SK-N-SH (cell line): ENCODE measurements around the gene WASL. TPM values are rescaled to one million over a fixed set of nuclear protein-coding genes. Genes with fewer than 3 reads are reported as not detected.

Experiments used
- CTCF ChIA-PET: fragments of 300-600, 350-600 bp; formaldehyde crosslinking; extraction: SDS; loops from one replicate; lab custom pipeline; 2021; lab: Yijun Ruan, JAX
- POLR2A ChIA-PET: fragments of 350-600 bp; sonication (Branson Sonifier 250); formaldehyde crosslinking; extraction: SDS; loops from one replicate; lab custom pipeline; 2020; ENCODE audit warnings: antibody characterized with exemption, inconsistent platforms; lab: Yijun Ruan, JAX
- DNase-seq: peaks from one replicate; pipeline ENCODE4 v3.0.0; 2012
- H2AFZ ChIP-seq: fragments of 200-600 bp; sonication (generic); 2 replicates; pipeline ENCODE4 v1.8.1; 2016; ENCODE audit warnings: antibody characterized with exemption, mild to moderate bottlenecking, low read depth
- H3F3A ChIP-seq: fragments of 200-600 bp; sonication (generic); replicated peaks from 2 replicates; pipeline ENCODE3; 2016; ENCODE audit warnings: antibody characterized with exemption, mild to moderate bottlenecking; ENCODE audit not compliant: insufficient read depth
- H3K27ac ChIP-seq, 2 experiments: fragments of 200-500 bp in 1 of 2; fragments of 200-600 bp in 1 of 2; sonication (Bioruptor generic) in 1 of 2; sonication (generic), shearing (Covaris generic) in 1 of 2; 2 replicates each; pipeline versions ENCODE4 v1.5.1 to v1.6.1; 2014 to 2016; ENCODE audit warnings: low read depth in 2 of 2, inconsistent platforms in 1 of 2, low read length in 1 of 2, mild to moderate bottlenecking in 1 of 2, mixed read lengths in 1 of 2
- H3K27me3 ChIP-seq: fragments of 200-600 bp; sonication (generic), shearing (Covaris generic); 2 replicates; pipeline ENCODE4 v1.6.1; 2016; ENCODE audit warnings: mixed run types; ENCODE audit not compliant: insufficient read depth
- H3K36me3 ChIP-seq, 2 experiments: fragments of 200-500 bp in 1 of 2; fragments of 200-600 bp in 1 of 2; sonication (Bioruptor generic) in 1 of 2; sonication (generic) in 1 of 2; replicated peaks in 1 of 2; 2 replicates each; pipeline versions ENCODE3 to v1.5.1; 2014 to 2016; ENCODE audit warnings: low read length in 1 of 2, mild to moderate bottlenecking in 1 of 2; ENCODE audit not compliant: insufficient read depth in 2 of 2, control insufficient read depth in 1 of 2
- H3K4me1 ChIP-seq, 2 experiments: fragments of 200-500 bp in 1 of 2; fragments of 200-600 bp in 1 of 2; sonication (Bioruptor generic) in 1 of 2; sonication (generic), shearing (Covaris generic) in 1 of 2; 2 replicates each; pipeline versions ENCODE4 v1.5.1 to v1.6.1; 2014 to 2016; ENCODE audit warnings: low read depth in 1 of 2, low read length in 1 of 2, mixed run types in 1 of 2; ENCODE audit not compliant: insufficient read depth in 2 of 2, control insufficient read depth in 1 of 2
- H3K4me2 ChIP-seq: fragments of 200-600 bp; sonication (generic), shearing (Covaris generic); 2 replicates; pipeline ENCODE4 v1.6.1; 2017; ENCODE audit warnings: mixed run types
- H3K4me3 ChIP-seq, 2 experiments: fragments of 200-500 bp in 1 of 2; fragments of 200-600 bp in 1 of 2; sonication (Bioruptor generic) in 1 of 2; sonication (generic), shearing (Covaris generic) in 1 of 2; 2 replicates each; pipeline versions ENCODE4 v1.5.1 to v1.8.1; 2014 to 2016; ENCODE audit warnings: low read depth in 2 of 2, inconsistent platforms in 1 of 2, low read length in 1 of 2, mild to moderate bottlenecking in 1 of 2, mixed read lengths in 1 of 2, moderate library complexity in 1 of 2
- H3K79me2 ChIP-seq: fragments of 200-600 bp; sonication (generic); 2 replicates; pipeline ENCODE4 v1.8.1; 2017; ENCODE audit warnings: mild to moderate bottlenecking; ENCODE audit not compliant: insufficient read depth
- H3K9ac ChIP-seq: fragments of 200-600 bp; sonication (generic); 2 replicates; pipeline ENCODE4 v1.6.1; 2017; ENCODE audit warnings: mixed run types
- H3K9me2 ChIP-seq: fragments of 200-600 bp; sonication (generic); 2 replicates; pipeline ENCODE4 v1.6.1; 2017; ENCODE audit warnings: mixed run types
- H3K9me3 ChIP-seq: fragments of 200-600 bp; sonication (generic); 2 replicates; pipeline ENCODE4 v1.6.1; 2017; ENCODE audit warnings: mixed run types, mild to moderate bottlenecking, moderate library complexity
- H4K20me1 ChIP-seq: fragments of 200-600 bp; sonication (generic); 2 replicates; pipeline ENCODE4 v1.6.1; 2017; ENCODE audit warnings: mild to moderate bottlenecking, mixed run types; ENCODE audit not compliant: insufficient read depth
- EP300 ChIP-seq, 2 experiments: IDR thresholded peaks; 2 replicates each; pipeline versions ENCODE4 v1.4.0 to v1.6.1; 2012; ENCODE audit warnings: borderline replicate concordance in 1 of 2, low read depth in 1 of 2, low read length in 1 of 2
- FOXJ3 ChIP-seq: sonication (generic); formaldehyde crosslinking; IDR thresholded peaks from 2 replicates; pipeline ENCODE4 v1.5.1; 2020; ENCODE audit warnings: mild to moderate bottlenecking, missing genetic modification reagents
- FOXM1 ChIP-seq: IDR thresholded peaks from 2 replicates; pipeline ENCODE4 v1.4.0; 2012; ENCODE audit warnings: low read depth, mild to moderate bottlenecking
- GABPA ChIP-seq: IDR thresholded peaks from 2 replicates; pipeline ENCODE4 v1.4.0; 2012; ENCODE audit warnings: low read depth, mild to moderate bottlenecking
- JUND ChIP-seq: IDR thresholded peaks from 2 replicates; pipeline ENCODE4 v1.4.0; 2012
- MAX ChIP-seq: IDR thresholded peaks from 2 replicates; pipeline ENCODE4 v1.4.0; 2012; ENCODE audit warnings: low read depth
- MEF2A ChIP-seq: IDR thresholded peaks from 2 replicates; pipeline ENCODE4 v1.4.0; 2012; ENCODE audit warnings: low read depth, borderline replicate concordance
- NFIC ChIP-seq: IDR thresholded peaks from 2 replicates; pipeline ENCODE4 v1.4.0; 2012; ENCODE audit warnings: borderline replicate concordance
- NRF1 ChIP-seq: IDR thresholded peaks from 2 replicates; pipeline ENCODE4 v1.6.1; 2012; ENCODE audit warnings: low read depth, mild to moderate bottlenecking, low read length
- POLR2AphosphoS5 ChIP-seq: IDR thresholded peaks from 2 replicates; pipeline ENCODE4 v1.6.1; 2012; ENCODE audit warnings: low read depth, low read length
- RAD21 ChIP-seq: IDR thresholded peaks from 2 replicates; pipeline ENCODE4 v1.6.1; 2012; ENCODE audit warnings: mild to moderate bottlenecking, low read length
- SIN3A ChIP-seq: IDR thresholded peaks from 2 replicates; pipeline ENCODE4 v1.6.1; 2012; ENCODE audit warnings: low read depth, mild to moderate bottlenecking, low read length, moderate library complexity, borderline replicate concordance
- SMC3 ChIP-seq: IDR thresholded peaks from 2 replicates; pipeline ENCODE4 v1.6.1; 2012; ENCODE audit warnings: low read depth, low read length, improper control_type of control experiment
- TAF1 ChIP-seq: IDR thresholded peaks from 2 replicates; pipeline ENCODE4 v1.6.1; 2012; ENCODE audit warnings: low read depth, mild to moderate bottlenecking, low read length, moderate library complexity, borderline replicate concordance
- USF1 ChIP-seq: IDR thresholded peaks from 2 replicates; pipeline ENCODE4 v1.4.0; 2012; ENCODE audit warnings: low read depth, borderline replicate concordance
- WGBS: methylation state at CpG from one replicate; pipeline ENCODE4 v1.1.6; 2017; ENCODE audit warnings: low lambda C conversion rate; 5-methylcytosine and 5-hydroxymethylcytosine counted together
- polyA plus RNA-seq, 3 experiments: library from polyadenylated mRNA; depleted of rRNA; stranded (reverse); fragments of >200 nt; gene quantifications; 2 replicates each; pipeline ENCODE4 v1.2.3, GENCODE V29; 2012

The WASL gene
- polyA plus RNA-seq, 1 of the 3 experiments (the other 2 are of a cell fraction): 9.9 TPM

- ChIA-PET CTCF (interaction anchor here (1.3 kb wide), 1 partner anchor 11 kb away, joined by 7 read pairs; no protein-coding TSS in a partner anchor), POLR2A (no interaction called here)
- no peak overlapping the region for H3K4me2 ChIP-seq
- H3K27ac ChIP-seq: no peak overlapping the region; a peak in 1 of 4 replicates
- H2AFZ ChIP-seq: no peak overlapping the region
- no peaks in the 10 kb centered on the region for H3K27me3 ChIP-seq
- no peak overlapping the region for H3K4me3 ChIP-seq
- H4K20me1 ChIP-seq: peaks cover 43% of the 10 kb centered on the region
- H3K9me3 ChIP-seq: no peaks in the 10 kb centered on the region
- peaks cover 8% of the 10 kb centered on the region for H3F3A ChIP-seq
- no peak for TF ChIP-seq RAD21
- TF ChIP-seq FOXM1: no peak
- no peak for TF ChIP-seq MAX
- no peak for TF ChIP-seq MEF2A
- TF ChIP-seq EP300 (IDR thresholded peaks at IDR 0.05; ENCODE audit: borderline replicate concordance in 1 of 2, low read depth in 1 of 2, low read length in 1 of 2): no peak
- no peak for TF ChIP-seq POLR2AphosphoS5
- TF ChIP-seq NFIC: no peak
- no peak overlapping the region for H3K9ac ChIP-seq
- no peaks in the 10 kb centered on the region for H3K9me2 ChIP-seq
- DNase-seq: no peak
- peaks cover 57% of the 10 kb centered on the region for H3K79me2 ChIP-seq
- H3K36me3 ChIP-seq: peaks cover 19 to 31% of the 10 kb centered on the region in 2 experiments
- peaks cover 16 to 40% of the 10 kb centered on the region in 2 experiments; a peak in 3 of 4 replicates for H3K4me1 ChIP-seq
Measured at GRCh38 chr7:123711832-123712293, 36.9 kb downstream of the WASL start.

GRCh38 chr7:123710683-123711082, 38.1 kb downstream of the WASL start:
- no peak for DNase-seq
- Histone ChIP-seq H3K9me2 (no peaks in the 10 kb centered on the region), H3K4me1 (peaks cover 16 to 38% of the 10 kb centered on the region in 2 experiments; a peak in 3 of 4 replicates), H3K27me3 (no peaks in the 10 kb centered on the region), H2AFZ (no peak overlapping the region), H3K79me2 (peaks cover 48% of the 10 kb centered on the region), H3K36me3 (peaks cover 31 to 43% of the 10 kb centered on the region in 2 experiments), H3K9ac (no peak overlapping the region), H3K9me3 (no peaks in the 10 kb centered on the region), H4K20me1 (peaks cover 41% of the 10 kb centered on the region), H3K27ac (no peak overlapping the region; a peak in 1 of 4 replicates), H3F3A (peaks cover 12% of the 10 kb centered on the region), H3K4me2 (no peak overlapping the region), H3K4me3 (no peak overlapping the region)
- WGBS: 86% methylated on average over 2 of the region's 2 CpGs
- TF ChIP-seq SIN3A: no peak
- TF ChIP-seq GABPA: no peak
- no peak for TF ChIP-seq NRF1
- TF ChIP-seq USF1: no peak
- no peak for TF ChIP-seq JUND
- no peak for TF ChIP-seq FOXJ3 (CRISPR knock-in tag)
- TF ChIP-seq TAF1: no peak
- no peak for TF ChIP-seq SMC3
- CTCF ChIA-PET: interaction anchor here (0.6 to 2.1 kb wide), 2 partner anchors 9 to 333 kb away, joined by 4 to 11 read pairs; no protein-coding TSS in a partner anchor
- POLR2A ChIA-PET: no interaction called here
